AG04449 (cell line): ENCODE results near the gene RFFL.
A peak's percentile ranks its signal among the peaks of the same experiment; 100 is the strongest.
"Not testable (repeated sequence)": the region's sequence is repeated elsewhere in the genome, so short reads cannot be mapped to it uniquely, and the experiment has no call there.

ENCODE experiments used
- CTCF ChIA-PET: fragments of 350-600 bp; formaldehyde crosslinking; extraction: SDS; loops from one replicate; lab custom pipeline; 2021; ENCODE audit warnings: antibody characterized with exemption; lab: Yijun Ruan, JAX
- POLR2A ChIA-PET: fragments of 400-600, 350-600 bp; formaldehyde crosslinking; extraction: SDS; loops from one replicate; lab custom pipeline; 2020; ENCODE audit warnings: antibody characterized with exemption, inconsistent platforms; lab: Yijun Ruan, JAX
- DNase-seq: peaks from one replicate; pipeline ENCODE4 v3.0.0-alpha.2; 2010; ENCODE audit warnings: low read depth, low spot score
- H3K4me3 ChIP-seq: 2 replicates; pipeline ENCODE4 v1.5.1; 2011; ENCODE audit warnings: low read depth, mild to moderate bottlenecking, control low read depth, low read length
- TF ChIP-seq, protein P1 (sequence below): IDR thresholded peaks from one replicate; pipeline ENCODE4 v1.5.1; 2011; ENCODE audit warnings: mild to moderate bottlenecking, moderate library complexity, low read length, control low read depth, inconsistent platforms; ENCODE audit not compliant: insufficient read depth; ENCODE audit errors: missing control alignments

RFFL gene

DNA sequence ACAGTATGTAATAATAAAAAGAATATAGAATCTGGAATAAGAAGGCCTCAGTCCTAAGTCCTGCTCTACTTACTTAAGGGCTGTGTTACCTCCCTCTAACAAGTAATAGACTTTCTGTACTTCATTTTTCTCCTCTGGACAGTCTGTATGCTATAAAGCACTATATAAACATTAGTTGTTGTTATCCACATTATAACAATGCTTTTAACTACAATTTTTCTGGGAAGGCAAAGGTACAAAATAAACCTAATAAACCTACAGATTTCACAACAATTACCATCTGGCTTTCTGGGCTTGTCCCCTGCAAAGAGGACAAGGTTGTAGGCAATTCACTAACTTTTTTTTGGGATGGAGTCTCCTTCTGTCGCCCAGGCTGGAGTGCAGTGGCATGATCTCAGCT is 32.7 kb downstream of the RFFL start:
- CTCF ChIA-PET, result interaction anchor here (1.0 kb wide), 3 partner anchors 16 to 59 kb away, joined by 3 read pairs; no protein-coding TSS in a partner anchor
- TF ChIP-seq, protein P1, sequence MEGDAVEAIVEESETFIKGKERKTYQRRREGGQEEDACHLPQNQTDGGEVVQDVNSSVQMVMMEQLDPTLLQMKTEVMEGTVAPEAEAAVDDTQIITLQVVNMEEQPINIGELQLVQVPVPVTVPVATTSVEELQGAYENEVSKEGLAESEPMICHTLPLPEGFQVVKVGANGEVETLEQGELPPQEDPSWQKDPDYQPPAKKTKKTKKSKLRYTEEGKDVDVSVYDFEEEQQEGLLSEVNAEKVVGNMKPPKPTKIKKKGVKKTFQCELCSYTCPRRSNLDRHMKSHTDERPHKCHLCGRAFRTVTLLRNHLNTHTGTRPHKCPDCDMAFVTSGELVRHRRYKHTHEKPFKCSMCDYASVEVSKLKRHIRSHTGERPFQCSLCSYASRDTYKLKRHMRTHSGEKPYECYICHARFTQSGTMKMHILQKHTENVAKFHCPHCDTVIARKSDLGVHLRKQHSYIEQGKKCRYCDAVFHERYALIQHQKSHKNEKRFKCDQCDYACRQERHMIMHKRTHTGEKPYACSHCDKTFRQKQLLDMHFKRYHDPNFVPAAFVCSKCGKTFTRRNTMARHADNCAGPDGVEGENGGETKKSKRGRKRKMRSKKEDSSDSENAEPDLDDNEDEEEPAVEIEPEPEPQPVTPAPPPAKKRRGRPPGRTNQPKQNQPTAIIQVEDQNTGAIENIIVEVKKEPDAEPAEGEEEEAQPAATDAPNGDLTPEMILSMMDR, result no peak
- no peak overlapping the region for H3K4me3 ChIP-seq
- no peak for DNase-seq
- POLR2A ChIA-PET, result no interaction called here

DNA sequence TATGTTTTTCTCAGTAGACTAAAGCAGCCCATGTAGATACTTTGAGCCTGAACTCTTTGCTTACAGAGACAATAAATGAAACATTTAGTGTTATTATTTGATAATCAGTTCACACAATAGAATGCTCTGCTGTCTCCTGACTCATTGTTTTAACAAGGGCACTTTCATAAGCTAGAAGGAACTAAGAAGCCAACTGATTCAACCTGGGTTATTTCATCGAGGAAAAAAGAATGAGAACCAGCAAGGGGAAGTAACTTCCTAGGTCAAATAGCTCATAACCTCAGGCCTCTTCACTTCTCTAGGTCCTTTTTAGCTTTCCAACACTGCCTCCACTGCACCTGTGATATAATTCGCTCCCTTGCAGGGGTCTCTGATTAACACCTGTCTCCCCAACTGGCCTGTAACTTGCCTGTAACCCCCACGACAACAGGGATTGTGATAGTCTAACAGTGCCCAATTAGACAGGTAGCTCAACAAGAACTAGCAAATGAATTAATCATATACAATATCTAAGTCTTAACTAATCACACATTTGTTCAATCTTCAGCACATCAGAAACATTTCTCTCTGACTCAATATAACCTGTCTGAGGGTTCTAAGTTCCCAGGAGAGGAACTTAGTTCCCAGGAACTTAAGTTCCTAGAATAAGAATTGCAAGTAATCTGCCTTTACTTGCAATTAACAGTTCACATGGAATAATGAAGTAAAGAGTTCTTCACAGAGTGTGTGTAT is 34.8 kb downstream of the RFFL start:
- TF ChIP-seq, protein P1, result no peak
- ChIA-PET POLR2A (no interaction called here), CTCF (no interaction called here)
- H3K4me3 ChIP-seq, result no peak overlapping the region
- DNase-seq, result no peak

DNA sequence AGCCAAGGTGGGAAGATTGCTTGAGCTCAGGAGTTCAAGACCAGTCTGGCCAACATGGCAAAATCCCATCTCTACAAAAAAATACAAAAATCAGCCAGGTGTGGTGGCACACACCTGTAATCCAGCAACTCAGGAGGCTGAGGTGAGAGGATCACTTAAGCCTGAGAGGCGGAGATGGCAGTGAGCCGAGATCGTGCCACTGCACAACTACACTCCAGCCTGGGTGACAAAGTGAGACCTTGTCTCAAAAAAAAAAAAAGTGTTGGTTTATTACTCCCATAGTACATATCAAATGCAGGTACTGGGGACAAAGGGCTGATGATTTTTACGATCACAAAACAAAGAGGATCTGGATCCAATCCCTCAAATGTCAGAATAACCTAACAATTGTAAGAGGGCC is 35.4 kb downstream of the RFFL start:
- DNase-seq, CTCF ChIA-PET, POLR2A ChIA-PET: not testable (repeated sequence)

DNA sequence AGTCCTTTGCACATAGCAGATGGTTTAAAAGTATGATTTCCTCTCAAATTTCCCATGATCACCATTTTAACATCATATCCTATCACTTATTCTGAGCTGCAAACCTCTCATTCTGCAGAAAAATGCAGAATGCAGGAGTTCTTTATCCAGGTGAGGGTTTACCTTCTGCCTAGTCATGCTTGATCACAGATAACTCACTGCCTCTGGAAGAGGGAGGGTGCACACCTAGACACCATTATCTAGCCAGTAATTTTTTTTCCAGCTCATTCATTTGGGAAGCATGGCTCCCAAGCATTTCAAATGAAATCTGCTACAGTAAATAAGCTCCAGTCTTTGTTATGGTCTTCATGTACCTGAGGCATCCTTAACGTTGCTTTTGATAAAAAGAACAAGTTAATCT is 38.0 kb downstream of the RFFL start:
- TF ChIP-seq, protein P1, result no peak
- CTCF ChIA-PET, result interaction anchor here (2.1 kb wide), 1 partner anchor 64 kb away, joined by 7 read pairs; no protein-coding TSS in a partner anchor
- DNase-seq, result no peak
- H3K4me3 ChIP-seq, result no peak overlapping the region
- POLR2A ChIA-PET, result no interaction called here

More for the DNA sequence above, 35.4 kb downstream of the RFFL start:
- H3K4me3 ChIP-seq, result not testable (repeated sequence)

DNA sequence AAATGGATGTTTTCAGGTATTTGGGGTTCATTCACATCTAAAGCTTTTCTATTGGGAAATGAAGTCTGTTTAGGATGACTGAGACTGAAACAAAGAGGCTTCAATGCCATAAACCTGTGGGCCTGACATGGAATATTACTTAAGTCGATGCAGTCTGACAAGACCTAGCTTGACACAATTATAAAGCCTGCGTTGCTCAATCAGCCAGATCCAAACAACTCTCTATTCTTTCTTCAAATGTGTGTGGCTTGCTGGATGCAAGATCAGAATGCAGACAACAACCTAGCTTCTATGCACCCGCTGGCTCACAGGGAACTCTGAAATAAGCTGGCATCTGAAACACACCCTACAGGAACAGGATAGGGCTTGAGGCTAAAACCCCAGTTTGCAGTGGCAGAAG is 40.0 kb downstream of the RFFL start:
- no peak for DNase-seq
- POLR2A ChIA-PET, result interaction anchor here (1.6 kb wide), 1 partner anchor 66 kb away, joined by 3 read pairs; no protein-coding TSS in a partner anchor
- H3K4me3 ChIP-seq, result no peak overlapping the region
- CTCF ChIA-PET, result interaction anchor here (1.2 to 3.6 kb wide), 6 partner anchors 10 to 96 kb away, joined by 4 to 20 read pairs (median 5); partner anchors contain the start of gene RAD51D
- TF ChIP-seq, protein P1, result no peak

DNA sequence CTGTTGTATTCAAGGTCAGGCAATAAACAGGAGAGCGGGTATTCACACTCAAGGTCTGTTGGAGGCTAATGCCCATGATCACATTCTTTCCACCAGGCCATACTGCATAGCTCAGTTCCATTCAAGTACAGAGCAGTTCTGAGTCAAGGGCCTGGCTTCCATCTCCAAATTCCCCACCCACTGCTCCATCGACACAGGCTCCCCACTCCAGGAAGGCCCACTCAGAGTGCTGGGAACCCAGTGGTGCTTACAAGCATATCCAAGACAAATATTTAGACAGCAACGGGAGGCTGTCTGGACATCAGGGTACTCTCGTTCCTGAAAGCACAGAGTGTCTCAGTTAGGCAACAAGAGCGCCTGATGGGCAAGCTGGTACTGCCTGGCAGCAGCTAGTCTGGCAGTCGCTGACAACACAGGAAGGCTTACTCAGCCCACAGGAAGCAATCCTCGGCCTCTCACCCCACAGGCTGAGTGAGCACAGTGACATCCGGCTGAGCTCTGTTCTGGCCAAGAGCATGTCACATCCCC is 40.9 kb downstream of the RFFL start:
- H3K4me3 ChIP-seq, result no peak overlapping the region
- POLR2A ChIA-PET, result interaction anchor here (0.5 to 1.6 kb wide), 6 partner anchors 13 to 67 kb away, joined by 3 to 8 read pairs (median 4); partner anchors contain the start of gene RFFL
- DNase-seq, result peak; percentile 74
- CTCF ChIA-PET, result interaction anchor here (0.8 to 3.6 kb wide), 11 partner anchors 9 to 97 kb away, joined by 3 to 20 read pairs (median 4); partner anchors contain the start of gene RAD51D
- TF ChIP-seq, protein P1, result peak; percentile 45
